Measurements from ENCODE around the gene NUP205.

- TF ChIP-seq POLR2A (IDR thresholded peaks at IDR 0.05): no peak
- TF ChIP-seq, protein P1, sequence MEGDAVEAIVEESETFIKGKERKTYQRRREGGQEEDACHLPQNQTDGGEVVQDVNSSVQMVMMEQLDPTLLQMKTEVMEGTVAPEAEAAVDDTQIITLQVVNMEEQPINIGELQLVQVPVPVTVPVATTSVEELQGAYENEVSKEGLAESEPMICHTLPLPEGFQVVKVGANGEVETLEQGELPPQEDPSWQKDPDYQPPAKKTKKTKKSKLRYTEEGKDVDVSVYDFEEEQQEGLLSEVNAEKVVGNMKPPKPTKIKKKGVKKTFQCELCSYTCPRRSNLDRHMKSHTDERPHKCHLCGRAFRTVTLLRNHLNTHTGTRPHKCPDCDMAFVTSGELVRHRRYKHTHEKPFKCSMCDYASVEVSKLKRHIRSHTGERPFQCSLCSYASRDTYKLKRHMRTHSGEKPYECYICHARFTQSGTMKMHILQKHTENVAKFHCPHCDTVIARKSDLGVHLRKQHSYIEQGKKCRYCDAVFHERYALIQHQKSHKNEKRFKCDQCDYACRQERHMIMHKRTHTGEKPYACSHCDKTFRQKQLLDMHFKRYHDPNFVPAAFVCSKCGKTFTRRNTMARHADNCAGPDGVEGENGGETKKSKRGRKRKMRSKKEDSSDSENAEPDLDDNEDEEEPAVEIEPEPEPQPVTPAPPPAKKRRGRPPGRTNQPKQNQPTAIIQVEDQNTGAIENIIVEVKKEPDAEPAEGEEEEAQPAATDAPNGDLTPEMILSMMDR (IDR thresholded peaks at IDR 0.05): peak in 1 of 3 donors; percentile 44
Observed at GRCh38 chr7:135557455-135558336, at the start of gene NUP205.
